ENCODE results near the gene HFM1. TPM values are rescaled to one million over a fixed set of nuclear protein-coding genes. Genes with fewer than 3 reads are reported as not detected.

HFM1 gene
- total RNA-seq, 2 donors from 2014 or later = 4.6 to 5.9 TPM

DNA sequence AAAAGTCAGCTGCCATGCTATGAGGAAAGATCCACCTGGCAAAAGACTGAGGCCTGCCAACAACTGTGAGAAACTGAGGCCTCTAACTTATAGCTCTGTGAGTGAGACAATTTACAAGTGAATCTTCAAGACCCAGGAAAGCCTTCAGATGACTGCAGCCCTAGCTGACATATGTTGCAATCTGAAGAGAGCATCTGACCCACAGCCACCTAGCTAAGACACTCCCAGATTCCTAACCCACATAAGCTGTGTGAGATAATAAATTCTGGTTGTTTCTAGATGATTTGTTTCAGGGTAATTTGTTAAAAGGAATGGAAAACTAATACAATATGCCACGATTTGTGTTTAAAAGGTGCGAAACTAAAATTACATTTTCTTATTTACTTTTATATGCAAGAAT, 55.1 kb downstream of the HFM1 start:
- no peak for DNase-seq
- peaks cover 5% of the 10 kb centered on the region for H3K9me3 Mint-ChIP-seq
- WGBS, 2 experiments (ENCODE audit: insufficient coverage in 1 of 2, insufficient read length in 1 of 2) = no CpG with 5 or more reads among the region's 2 CpGs
- H3K9me3 ChIP-seq (ENCODE audit: control insufficient read depth, low read length) = peaks cover 5% of the 10 kb centered on the region
- no peaks in the 10 kb centered on the region for H3K4me1 ChIP-seq (ENCODE audit: control insufficient read depth, insufficient read depth, low read length)
- H3K27ac Mint-ChIP-seq = no peak overlapping the region
- H3K4me3 ChIP-seq (ENCODE audit: low read length) = no peak overlapping the region
- no peak overlapping the region for H3K27ac ChIP-seq (ENCODE audit: low read depth, low read length)
- no peaks in the 10 kb centered on the region for H3K27me3 ChIP-seq (ENCODE audit: control insufficient read depth, insufficient read depth, low read length, poor library complexity, severe bottlenecking)
- no peaks in the 10 kb centered on the region for H3K36me3 ChIP-seq (ENCODE audit: control insufficient read depth, insufficient read depth, low read length)
- no peak for TF ChIP-seq CTCF (conservative IDR thresholded peaks at IDR 0.05)
- no peaks in the 10 kb centered on the region for H3K27me3 Mint-ChIP-seq (ENCODE audit: insufficient read depth)
- peaks cover 7% of the 10 kb centered on the region for H3K36me3 Mint-ChIP-seq (ENCODE audit: low read depth)
- no peak overlapping the region for H3K4me3 Mint-ChIP-seq
- no peak overlapping the region for H3K9ac ChIP-seq (ENCODE audit: extremely low read depth, low read length, poor library complexity, severe bottlenecking)
- no peaks in the 10 kb centered on the region for H3K4me1 Mint-ChIP-seq

DNA sequence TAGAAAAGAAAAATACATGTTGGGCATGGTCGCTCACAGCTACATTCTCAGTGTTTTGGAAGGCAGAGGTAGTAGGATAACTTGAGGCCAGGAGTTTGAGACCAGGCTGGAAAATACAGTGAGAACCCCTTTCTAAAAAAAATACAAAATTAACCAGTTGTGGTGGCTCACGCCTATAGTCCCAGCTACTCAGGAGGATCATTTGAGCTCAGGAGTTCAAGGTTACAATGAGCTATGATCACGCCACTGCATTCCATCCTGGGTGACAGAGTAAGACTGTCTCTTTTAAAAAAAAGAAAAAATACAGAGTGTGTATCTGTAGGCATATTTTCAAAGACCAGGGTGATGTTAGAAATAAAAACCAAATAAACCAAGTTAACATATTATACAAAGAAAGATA, 57.8 kb downstream of the HFM1 start:
- no peak for TF ChIP-seq CTCF (conservative IDR thresholded peaks at IDR 0.05)
- WGBS, 2 experiments (ENCODE audit: insufficient coverage in 1 of 2, insufficient read length in 1 of 2) = 92 to 94% methylated on average over 2 to 3 of the region's 3 CpGs
- Mint-ChIP-seq H3K27ac (no peak overlapping the region), H3K9me3 (no peaks in the 10 kb centered on the region), H3K27me3 (ENCODE audit: insufficient read depth) (no peaks in the 10 kb centered on the region), H3K4me3 (no peak overlapping the region), H3K36me3 (ENCODE audit: low read depth) (peaks cover 6% of the 10 kb centered on the region), H3K4me1 (no peaks in the 10 kb centered on the region)
- no peak overlapping the region for H3K9ac ChIP-seq (ENCODE audit: extremely low read depth, low read length, poor library complexity, severe bottlenecking)
- no peak overlapping the region for H3K27ac ChIP-seq (ENCODE audit: low read depth, low read length)
- H3K36me3 ChIP-seq (ENCODE audit: control insufficient read depth, insufficient read depth, low read length) = no peaks in the 10 kb centered on the region
- H3K4me3 ChIP-seq (ENCODE audit: low read length) = no peak overlapping the region
- H3K27me3 ChIP-seq (ENCODE audit: control insufficient read depth, insufficient read depth, low read length, poor library complexity, severe bottlenecking) = no peaks in the 10 kb centered on the region
- no peak for DNase-seq
- H3K9me3 ChIP-seq (ENCODE audit: control insufficient read depth, low read length) = no peaks in the 10 kb centered on the region
- no peaks in the 10 kb centered on the region for H3K4me1 ChIP-seq (ENCODE audit: control insufficient read depth, insufficient read depth, low read length)

DNA sequence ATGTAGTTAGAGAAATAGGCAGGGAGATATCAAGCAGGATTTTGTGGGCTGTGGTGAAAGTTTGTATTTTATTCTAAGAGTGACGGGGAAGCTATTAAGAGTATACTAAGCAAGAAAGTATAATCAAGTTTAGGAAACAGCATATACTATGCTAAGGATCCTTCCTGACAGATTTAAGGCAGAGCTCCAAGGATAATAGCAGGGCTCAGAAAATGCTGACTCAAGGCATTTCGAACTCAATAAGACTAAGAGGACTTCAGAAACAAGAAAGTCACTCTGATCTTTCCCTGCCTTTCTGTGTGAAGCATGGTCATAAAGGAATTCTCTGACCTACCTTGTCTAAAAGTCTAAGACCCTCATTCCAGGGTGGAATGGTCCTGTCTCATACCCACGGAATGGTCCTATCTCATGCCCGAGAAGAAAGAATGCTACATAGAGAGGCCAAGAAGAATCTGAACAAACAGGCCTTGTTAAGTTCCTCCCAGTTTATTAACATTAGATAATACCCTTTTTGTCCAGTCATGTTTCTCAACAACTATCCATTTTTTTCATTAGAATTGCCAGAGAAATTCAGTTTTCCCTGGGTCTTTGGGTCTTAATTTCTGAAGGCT, 59.1 kb downstream of the HFM1 start:
- no peaks in the 10 kb centered on the region for H3K9me3 Mint-ChIP-seq
- no peak overlapping the region for H3K4me3 ChIP-seq (ENCODE audit: low read length)
- no peak overlapping the region for H3K27ac Mint-ChIP-seq
- H3K27me3 Mint-ChIP-seq (ENCODE audit: insufficient read depth) = no peaks in the 10 kb centered on the region
- no peaks in the 10 kb centered on the region for H3K4me1 Mint-ChIP-seq
- no peak overlapping the region for H3K4me3 Mint-ChIP-seq
- H3K27ac ChIP-seq (ENCODE audit: low read depth, low read length) = no peak overlapping the region
- TF ChIP-seq CTCF (conservative IDR thresholded peaks at IDR 0.05) = no peak
- peaks cover 6% of the 10 kb centered on the region for H3K36me3 Mint-ChIP-seq (ENCODE audit: low read depth)
- WGBS, 2 experiments (ENCODE audit: insufficient coverage in 1 of 2, insufficient read length in 1 of 2) = 65 to 72% methylated on average over 4 of the region's 4 CpGs
- no peaks in the 10 kb centered on the region for H3K36me3 ChIP-seq (ENCODE audit: control insufficient read depth, insufficient read depth, low read length)
- H3K27me3 ChIP-seq (ENCODE audit: control insufficient read depth, insufficient read depth, low read length, poor library complexity, severe bottlenecking) = no peaks in the 10 kb centered on the region
- H3K9me3 ChIP-seq (ENCODE audit: control insufficient read depth, low read length) = no peaks in the 10 kb centered on the region
- H3K9ac ChIP-seq (ENCODE audit: extremely low read depth, low read length, poor library complexity, severe bottlenecking) = no peak overlapping the region
- no peaks in the 10 kb centered on the region for H3K4me1 ChIP-seq (ENCODE audit: control insufficient read depth, insufficient read depth, low read length)
- DNase-seq = no peak

All from endodermal cell (in vitro differentiated cells).